Articular chondrocyte of knee joint (primary cell): ENCODE data around the gene TPM4. TPM values are rescaled to one million over a fixed set of nuclear protein-coding genes. Genes with fewer than 3 reads are reported as not detected.

ENCODE experiments used
- total RNA-seq: library from RNA; depleted of rRNA; stranded (reverse); fragments of >200 nt; gene quantifications from 2 replicates; pipeline ENCODE4 v1.2.3, GENCODE V29; 2012

TPM4 gene
- total RNA-seq, result 1,189 and 1,287 TPM in 2 replicates

GRCh38 chr19:16076154-16076957 is at the start of gene TPM4:
TSS of gene TPM4 (plus strand) at chr19:16076495. CDS start at chr19:16076566, 71 bp downstream.

DNA sequence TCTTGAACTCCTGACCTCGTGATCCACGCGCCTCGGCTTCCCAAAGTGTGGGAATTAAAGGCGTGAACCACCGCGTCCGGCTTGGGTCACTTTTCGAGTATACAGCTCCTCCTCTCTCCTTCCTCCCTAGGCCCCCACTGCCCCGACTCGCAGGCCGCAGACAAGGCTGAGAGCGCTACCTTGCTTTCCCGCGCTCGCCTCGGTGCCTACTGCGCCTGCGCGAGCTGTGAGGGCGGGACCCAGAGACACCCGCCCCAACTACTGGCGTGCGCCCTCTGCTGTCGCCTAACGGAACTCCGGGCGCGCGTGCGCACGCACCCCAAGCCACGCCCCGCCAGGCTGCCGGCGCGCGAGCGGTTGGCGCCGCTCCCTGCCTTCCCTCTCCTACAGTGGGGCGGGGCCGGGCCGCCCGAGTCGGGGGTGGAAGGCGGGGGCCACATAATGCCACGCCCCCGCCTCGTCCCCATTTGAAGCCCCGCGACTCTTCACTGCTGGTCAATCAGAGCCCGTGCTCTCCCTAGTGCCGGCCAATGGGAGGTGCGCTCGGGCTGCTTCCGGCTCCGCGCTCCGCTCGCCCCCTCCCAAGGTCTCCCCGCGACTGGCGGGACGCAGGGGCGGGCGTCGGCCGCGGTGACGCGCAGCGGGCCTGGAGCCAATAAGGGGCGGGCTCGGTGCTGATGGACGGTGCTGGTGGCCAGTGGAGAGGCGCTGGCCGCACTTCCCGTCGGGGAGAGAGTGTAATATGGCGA is 35.0 kb downstream of the TPM4 start, which contains the start of gene RAB8A:
RAB8A (plus strand) TSS at position 730 of the 749 bp plus-strand sequence; CDS start at position 743, 13 bp downstream.

GRCh38 chr19:16143399-16144215 is 67.3 kb downstream of the TPM4 start, which contains the start of gene HSH2D:
TSS of gene HSH2D (plus strand) at chr19:16143685. CDS start at chr19:16148751, 5,066 bp downstream.

Other genes with a start within 250 kb of the TPM4 start
- gene CYP4F2, start 178.4 kb upstream of the TPM4 start, total RNA-seq, result not detected in 2 replicates
- under 0.01 and 0.13 TPM in 2 replicates for gene CYP4F11, start 142.0 kb upstream of the TPM4 start, total RNA-seq
- gene OR10H4, start 127.5 kb upstream of the TPM4 start, total RNA-seq, result not detected in 2 replicates
- gene RAB8A, start 35.4 kb downstream of the TPM4 start, total RNA-seq, result 79.1 and 92.8 TPM in 2 replicates
- gene HSH2D, start 67.2 kb downstream of the TPM4 start, total RNA-seq, result not detected in 2 replicates
- not detected in 2 replicates for gene CIB3, start 97.0 kb downstream of the TPM4 start, total RNA-seq
- gene FAM32A, start 108.9 kb downstream of the TPM4 start, total RNA-seq, result 114 and 117 TPM in 2 replicates
- 71.8 and 75.0 TPM in 2 replicates for gene AP1M1, start 121.4 kb downstream of the TPM4 start, total RNA-seq
- 12.5 and 20.1 TPM in 2 replicates for gene KLF2, start 248.3 kb downstream of the TPM4 start, total RNA-seq